Measurements from ENCODE around the gene PTDSS2. TPM values are rescaled to one million over a fixed set of nuclear protein-coding genes. Genes with fewer than 3 reads are reported as not detected.
"Not testable (repeated sequence)": the region's sequence is repeated elsewhere in the genome, so short reads cannot be mapped to it uniquely, and the experiment has no call there.

Gene PTDSS2
- 10 to 100 TPM; 25.7 to 30.9 (median 29.1) TPM for total RNA-seq

DNA sequence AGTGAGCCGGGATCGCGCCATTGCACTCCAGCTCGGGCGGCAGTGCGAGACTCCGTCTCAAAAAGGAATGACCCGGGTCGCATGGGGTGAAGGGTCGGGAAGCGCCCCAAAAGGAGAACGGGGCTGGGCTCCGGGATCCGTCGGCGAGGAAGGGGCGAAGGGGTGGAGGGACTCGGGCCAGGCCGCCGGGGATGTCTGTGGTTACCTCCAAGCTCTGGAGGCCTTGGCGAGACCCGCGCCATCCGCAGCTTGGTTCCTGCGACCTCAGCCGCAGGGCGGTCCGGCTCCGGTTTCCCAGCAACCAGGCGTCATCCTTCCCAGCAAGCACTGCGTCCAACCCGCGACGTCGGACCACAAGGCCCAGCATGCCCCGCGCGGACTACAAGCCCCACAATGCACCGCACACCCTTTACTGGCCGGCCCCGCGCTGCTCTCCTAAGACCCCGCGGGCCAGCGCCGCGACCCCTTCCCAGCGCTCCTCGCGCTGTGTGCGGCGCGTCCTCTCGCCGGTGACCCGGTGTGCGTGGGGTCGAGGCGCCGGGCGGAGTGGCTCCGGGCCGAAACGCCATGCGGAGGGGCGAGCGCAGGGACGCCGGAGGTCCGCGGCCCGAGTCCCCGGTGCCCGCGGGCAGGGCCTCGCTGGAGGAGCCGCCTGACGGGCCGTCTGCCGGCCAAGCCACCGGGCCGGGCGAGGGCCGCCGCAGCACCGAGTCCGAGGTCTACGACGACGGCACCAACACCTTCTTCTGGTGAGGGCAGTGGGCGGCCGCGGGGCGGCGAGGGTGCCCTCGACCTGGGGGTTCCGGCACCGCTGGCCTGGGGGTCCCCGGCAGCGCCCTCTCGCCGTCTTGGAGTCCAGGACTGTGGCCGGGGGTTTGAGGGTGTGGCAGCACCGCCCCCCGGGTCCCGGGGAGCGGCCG, at the start of gene PTDSS2:
Gene PTDSS2 (plus strand): TSS at position 391 of the 920 bp plus-strand sequence. CDS start 177 bp downstream, at position 568.
- H3K36me3 Mint-ChIP-seq (ENCODE audit: insufficient read depth): peaks cover 3% of the 10 kb centered on the region
- ATAC-seq: peak; percentile 85
- no peaks in the 10 kb centered on the region for H3K9me3 Mint-ChIP-seq
- peaks cover 17% of the 10 kb centered on the region for H3K4me1 Mint-ChIP-seq (ENCODE audit: low read depth)
- no peaks in the 10 kb centered on the region for H3K27me3 Mint-ChIP-seq (ENCODE audit: low read depth)
- DNase-seq: peak; percentile 92
- H3K4me3 Mint-ChIP-seq: peak within 1 kb of the TSS; percentile 99

DNA sequence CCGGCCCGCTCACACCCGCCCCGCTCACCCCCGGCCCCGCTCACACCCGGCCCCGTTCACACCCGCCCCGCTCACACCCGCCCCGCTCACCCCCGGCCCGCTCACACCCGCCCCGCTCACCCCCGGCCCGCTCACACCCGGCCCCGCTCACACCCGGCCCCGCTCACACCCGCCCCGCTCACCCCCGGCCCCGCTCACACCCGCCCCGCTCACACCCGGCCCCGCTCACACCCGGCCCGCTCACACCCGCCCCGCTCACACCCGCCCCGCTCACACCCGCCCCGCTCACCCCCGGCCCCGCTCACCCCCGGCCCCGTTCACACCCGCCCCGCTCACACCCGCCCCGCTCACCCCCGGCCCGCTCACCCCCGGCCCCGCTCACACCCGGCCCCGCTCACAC, 48.9 kb upstream of the PTDSS2 start:
- not testable (repeated sequence) for H3K27me3 Mint-ChIP-seq (ENCODE audit: low read depth); DNase-seq; H3K9me3 Mint-ChIP-seq; H3K4me1 Mint-ChIP-seq (ENCODE audit: low read depth); H3K36me3 Mint-ChIP-seq (ENCODE audit: insufficient read depth); ATAC-seq; H3K4me3 Mint-ChIP-seq

GRCh38 chr11:403021-403760, 46.9 kb upstream of the PTDSS2 start:
- H3K4me1 Mint-ChIP-seq (ENCODE audit: low read depth): peaks cover 7% of the 10 kb centered on the region
- no peaks in the 10 kb centered on the region for H3K27me3 Mint-ChIP-seq (ENCODE audit: low read depth)
- H3K4me3 Mint-ChIP-seq: no peak overlapping the region
- H3K36me3 Mint-ChIP-seq (ENCODE audit: insufficient read depth): no peaks in the 10 kb centered on the region
- ATAC-seq (no peak), DNase-seq (no peak)
- H3K9me3 Mint-ChIP-seq: no peaks in the 10 kb centered on the region

GRCh38 chr11:403761-404431, 46.2 kb upstream of the PTDSS2 start:
- peaks cover 7% of the 10 kb centered on the region for H3K4me1 Mint-ChIP-seq (ENCODE audit: low read depth)
- no peaks in the 10 kb centered on the region for H3K9me3 Mint-ChIP-seq
- H3K4me3 Mint-ChIP-seq: no peak overlapping the region
- DNase-seq (peak; percentile 5), ATAC-seq (no peak)
- H3K36me3 Mint-ChIP-seq (ENCODE audit: insufficient read depth): no peaks in the 10 kb centered on the region
- H3K27me3 Mint-ChIP-seq (ENCODE audit: low read depth): no peaks in the 10 kb centered on the region

DNA sequence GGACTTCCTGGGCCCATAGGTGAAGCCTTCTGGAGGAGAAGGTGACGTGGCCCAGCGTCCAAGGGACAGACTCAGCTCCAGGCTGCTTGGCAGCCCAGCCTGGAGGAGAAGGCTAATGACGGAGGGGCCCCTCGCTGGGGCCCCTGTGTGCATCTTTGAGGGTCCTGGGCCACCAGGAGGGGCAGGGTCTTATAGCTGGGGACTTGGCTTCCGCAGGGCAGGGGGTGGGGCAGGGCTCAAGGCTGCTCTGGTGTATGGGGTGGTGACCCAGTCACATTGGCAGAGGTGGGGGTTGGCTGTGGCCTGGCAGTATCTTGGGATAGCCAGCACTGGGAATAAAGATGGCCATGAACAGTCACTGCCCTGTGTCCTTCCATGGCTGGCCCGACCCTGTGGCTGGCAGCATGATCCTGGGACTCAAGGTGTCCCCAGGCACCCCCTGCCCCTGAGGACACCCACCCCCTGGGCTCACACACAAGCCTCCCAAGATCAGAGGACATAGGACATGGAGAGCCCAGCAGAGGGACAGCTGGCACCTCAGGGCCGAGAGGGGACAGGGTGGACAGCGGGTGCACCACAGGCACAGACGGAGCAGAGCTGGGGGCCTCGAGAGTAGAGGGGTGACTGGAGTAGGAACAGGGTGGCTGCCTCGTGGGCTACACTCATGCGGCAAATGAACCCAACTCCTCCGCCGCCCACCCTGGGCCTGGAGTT, 45.4 kb upstream of the PTDSS2 start:
- Mint-ChIP-seq H3K4me3 (no peak overlapping the region), H3K27me3 (ENCODE audit: low read depth) (no peaks in the 10 kb centered on the region), H3K9me3 (no peaks in the 10 kb centered on the region), H3K4me1 (ENCODE audit: low read depth) (peaks cover 8% of the 10 kb centered on the region), H3K36me3 (ENCODE audit: insufficient read depth) (no peaks in the 10 kb centered on the region)
- no peak for ATAC-seq
- no peak for DNase-seq

DNA sequence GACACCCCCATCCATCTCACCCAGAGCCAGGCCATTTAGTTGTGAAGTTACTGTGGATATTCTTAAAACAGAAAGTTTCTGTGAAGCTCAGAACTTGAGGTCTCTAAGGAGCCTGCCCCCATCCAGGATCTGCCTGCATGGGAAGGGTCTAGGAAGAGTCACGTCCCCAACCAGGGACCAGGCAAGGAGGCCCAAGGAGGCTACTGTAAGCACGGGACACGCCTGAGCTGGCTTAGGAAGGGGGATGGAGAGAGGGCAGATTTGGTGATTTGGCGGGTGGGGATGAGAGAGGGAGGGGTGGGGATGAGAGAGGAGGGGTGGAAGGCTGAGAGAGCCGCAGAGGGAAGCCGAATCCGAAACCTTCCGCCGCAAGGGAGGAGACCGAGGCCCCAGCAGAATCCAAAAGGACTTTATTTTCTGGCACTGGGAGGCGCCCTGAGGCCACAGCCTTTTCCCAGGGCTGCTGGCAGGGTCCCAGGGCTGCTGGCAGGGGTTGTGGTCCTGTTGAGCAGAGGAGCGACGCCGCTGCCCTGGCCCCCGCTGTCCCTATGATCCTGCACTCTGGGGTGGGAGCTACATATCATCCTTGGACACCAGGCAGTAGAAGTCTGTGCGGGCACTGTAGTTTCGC, 44.6 kb upstream of the PTDSS2 start:
- no peak for DNase-seq
- H3K4me1 Mint-ChIP-seq (ENCODE audit: low read depth): peaks cover 9% of the 10 kb centered on the region
- no peaks in the 10 kb centered on the region for H3K27me3 Mint-ChIP-seq (ENCODE audit: low read depth)
- no peak overlapping the region for H3K4me3 Mint-ChIP-seq
- H3K9me3 Mint-ChIP-seq: no peaks in the 10 kb centered on the region
- H3K36me3 Mint-ChIP-seq (ENCODE audit: insufficient read depth): no peaks in the 10 kb centered on the region
- ATAC-seq: no peak

DNA sequence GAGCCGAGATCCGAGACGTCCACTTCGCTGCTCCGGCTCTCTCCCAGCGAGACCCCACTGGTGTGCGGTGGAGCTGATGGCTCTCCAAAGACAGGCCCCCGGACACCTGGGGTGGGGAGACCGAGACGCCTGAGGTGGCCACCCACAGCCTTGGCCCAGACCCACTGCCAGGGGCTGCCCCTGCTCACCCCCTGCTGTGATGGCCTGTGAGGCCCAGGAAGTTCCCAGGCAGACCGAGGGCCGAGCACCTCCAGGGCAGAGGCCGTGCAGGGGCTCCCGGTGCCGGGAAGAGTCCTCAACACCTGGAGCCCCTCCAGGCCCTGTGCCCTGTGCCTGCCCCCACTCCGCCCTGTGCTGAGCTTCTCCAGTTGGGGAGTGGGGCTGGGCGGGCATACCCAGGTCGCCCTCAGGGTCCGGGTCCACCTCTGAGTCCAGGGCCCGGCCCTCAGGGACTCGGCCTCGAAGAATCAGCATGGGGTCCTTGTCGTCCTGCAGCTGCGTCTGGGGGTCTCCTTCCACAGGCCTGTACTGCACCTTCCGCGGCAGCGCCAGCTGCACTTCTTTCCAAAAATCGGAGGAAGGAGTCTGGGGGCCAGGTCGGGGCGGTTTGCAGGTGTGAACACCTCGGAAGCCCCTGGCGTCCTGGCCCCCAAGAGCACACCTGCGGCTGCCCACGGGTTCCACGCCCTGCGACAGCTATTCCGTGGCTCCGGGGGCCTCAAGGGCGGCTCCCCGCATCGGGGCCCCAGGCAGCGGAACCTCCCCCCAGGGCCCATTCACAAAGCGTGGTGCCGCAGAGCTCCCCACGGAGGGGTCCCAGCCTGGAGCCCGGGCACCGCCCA, 43.9 kb upstream of the PTDSS2 start:
- DNase-seq (no peak), ATAC-seq (no peak)
- H3K27me3 Mint-ChIP-seq (ENCODE audit: low read depth): no peaks in the 10 kb centered on the region
- peaks cover 9% of the 10 kb centered on the region for H3K4me1 Mint-ChIP-seq (ENCODE audit: low read depth)
- H3K9me3 Mint-ChIP-seq: no peaks in the 10 kb centered on the region
- no peak overlapping the region for H3K4me3 Mint-ChIP-seq
- H3K36me3 Mint-ChIP-seq (ENCODE audit: insufficient read depth): no peaks in the 10 kb centered on the region

DNA sequence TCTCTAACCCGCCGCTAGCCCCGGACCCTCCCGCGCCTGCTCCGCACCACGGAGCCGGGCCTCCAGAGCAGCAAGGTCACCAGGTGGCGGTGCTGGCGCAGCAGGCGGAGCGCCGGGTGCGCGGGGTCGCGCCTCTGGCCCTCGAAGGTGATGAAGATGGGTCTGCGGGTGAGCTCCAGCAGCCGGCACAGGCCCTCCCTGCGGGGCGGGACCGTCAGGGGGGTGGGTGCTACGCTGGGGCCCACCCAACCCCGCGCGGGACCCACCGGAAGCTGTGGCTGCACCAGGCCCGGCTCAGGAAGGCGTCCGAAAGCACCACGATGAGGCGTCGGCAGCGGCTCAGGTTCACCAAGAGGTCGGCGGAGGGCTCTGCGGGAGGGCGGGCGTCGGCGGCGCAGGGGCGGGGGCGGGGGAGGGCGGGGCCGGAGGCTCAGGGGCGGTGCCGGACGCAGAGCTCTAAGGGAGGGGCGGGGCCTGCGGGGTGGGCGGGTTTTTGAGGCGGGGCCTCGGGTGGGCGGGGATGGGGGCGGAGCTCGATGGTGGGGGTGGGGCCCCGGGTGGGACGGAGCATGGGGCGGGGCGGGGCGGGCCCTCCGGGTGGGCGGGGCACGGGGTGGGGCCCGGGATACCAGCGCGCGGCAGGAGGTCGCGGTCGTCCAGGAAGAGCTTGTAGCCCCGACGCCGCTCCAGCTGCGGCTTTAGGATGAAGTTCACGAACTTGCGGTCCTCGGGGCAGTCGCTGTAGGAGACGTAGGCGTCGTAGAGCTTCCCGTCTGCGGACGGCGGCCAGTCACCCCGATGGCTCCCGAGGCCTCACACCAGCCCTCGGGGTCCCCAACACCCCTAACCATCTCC, 43.1 kb upstream of the PTDSS2 start:
- H3K36me3 Mint-ChIP-seq (ENCODE audit: insufficient read depth): no peaks in the 10 kb centered on the region
- ATAC-seq: peak; percentile 89 to 93
- H3K27me3 Mint-ChIP-seq (ENCODE audit: low read depth): no peaks in the 10 kb centered on the region
- peak; percentile 77 for DNase-seq
- peaks cover 9% of the 10 kb centered on the region for H3K4me1 Mint-ChIP-seq (ENCODE audit: low read depth)
- H3K4me3 Mint-ChIP-seq: peak overlapping the region; percentile 24
- no peaks in the 10 kb centered on the region for H3K9me3 Mint-ChIP-seq

DNA sequence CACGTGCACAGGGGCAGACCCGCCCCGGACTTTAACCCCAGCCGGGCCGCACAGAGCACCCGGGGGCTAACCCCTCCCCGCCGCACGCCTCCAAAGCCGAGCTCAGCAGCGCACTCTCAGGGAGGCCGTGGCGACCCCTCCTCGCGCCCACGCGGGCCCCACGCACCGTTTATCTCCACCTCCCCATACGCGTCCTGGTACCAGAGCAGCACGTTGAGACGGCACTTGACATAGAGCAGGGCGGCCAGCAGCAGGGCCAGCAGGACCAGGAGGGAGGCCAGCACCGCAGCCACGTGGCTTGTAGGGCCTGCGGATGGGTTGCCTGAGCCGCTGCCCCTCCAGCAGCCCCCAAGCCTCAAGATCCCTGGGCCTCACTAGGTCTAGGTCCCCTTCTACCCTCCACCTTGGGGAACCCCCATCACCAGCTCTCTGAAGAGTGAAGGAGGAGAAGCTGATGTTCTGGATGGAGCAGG, 42.4 kb upstream of the PTDSS2 start:
- Mint-ChIP-seq H3K4me3 (no peak overlapping the region), H3K27me3 (ENCODE audit: low read depth) (no peaks in the 10 kb centered on the region), H3K36me3 (ENCODE audit: insufficient read depth) (no peaks in the 10 kb centered on the region), H3K4me1 (ENCODE audit: low read depth) (peaks cover 11% of the 10 kb centered on the region), H3K9me3 (no peaks in the 10 kb centered on the region)
- DNase-seq (no peak), ATAC-seq (peak in 1 of 2 donors; percentile 7)

DNA sequence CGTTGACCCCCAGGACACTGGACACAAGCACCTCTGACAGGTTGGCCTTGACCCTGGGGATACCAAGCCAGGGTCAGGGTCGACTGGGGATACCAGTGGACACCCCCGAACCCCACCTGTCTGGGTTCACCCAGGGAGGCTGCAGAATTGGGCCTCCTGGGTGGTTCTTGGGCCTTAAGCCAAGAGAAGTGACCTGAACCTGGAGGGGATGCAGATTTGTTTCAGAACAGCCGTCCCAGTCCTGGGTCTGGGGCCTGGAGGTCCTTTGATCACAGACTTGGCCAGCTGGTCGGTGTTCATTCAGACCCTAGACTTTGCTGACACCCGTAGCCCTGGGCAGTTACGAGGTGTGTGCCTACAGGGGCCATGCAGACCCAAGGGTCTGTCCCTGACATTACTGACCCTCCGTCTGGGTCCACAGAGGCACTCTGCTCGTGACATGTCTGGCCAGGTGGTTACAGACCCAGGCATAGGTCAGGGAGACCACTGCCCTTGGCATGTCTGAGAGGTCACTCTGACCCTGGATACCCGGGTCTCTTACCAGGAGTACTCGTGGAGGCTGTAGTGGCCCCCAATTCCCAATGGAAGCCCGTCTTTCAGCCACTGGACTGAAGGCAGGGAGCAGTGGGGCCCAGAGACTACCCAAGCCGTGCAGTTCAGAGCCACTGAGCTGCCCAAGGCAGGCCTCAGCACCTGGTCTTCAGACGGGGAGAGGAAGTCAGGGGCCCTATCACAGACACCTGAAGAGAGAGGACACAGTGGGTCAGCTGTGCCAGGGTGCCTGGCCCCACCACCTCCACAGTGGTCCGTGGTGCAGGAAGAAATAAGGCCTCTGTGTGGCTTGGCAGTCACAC, 41.7 kb upstream of the PTDSS2 start:
- H3K4me3 Mint-ChIP-seq: no peak overlapping the region

DNA sequence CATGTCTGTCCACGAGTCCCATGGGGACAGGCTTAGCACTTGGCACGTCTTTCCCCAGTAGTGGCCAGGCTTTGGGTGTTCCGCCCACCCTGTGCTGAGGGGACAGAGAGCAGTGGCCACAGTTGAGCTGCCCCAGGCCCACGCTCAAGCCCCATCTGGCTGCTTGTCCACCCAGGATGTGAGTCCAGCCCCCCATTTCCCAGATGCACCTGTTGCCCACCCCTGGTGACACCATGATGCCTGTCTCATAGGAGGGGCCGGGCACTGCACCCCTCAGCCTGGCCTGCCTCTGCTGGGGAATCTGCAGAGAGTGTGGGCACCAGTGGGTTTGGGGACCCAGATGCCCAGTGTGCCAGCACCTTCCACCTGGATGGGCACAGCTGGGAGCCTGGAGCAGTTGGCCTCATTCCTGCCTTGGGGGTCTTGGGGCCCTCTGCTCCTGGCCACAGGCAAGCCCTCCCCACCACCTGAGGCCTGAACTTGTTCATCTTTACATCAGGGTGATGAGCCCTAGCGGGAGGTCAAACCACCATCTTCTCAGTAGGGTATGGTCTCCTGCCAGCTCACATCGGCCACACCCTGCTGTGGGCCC, 41.0 kb upstream of the PTDSS2 start:
- ATAC-seq (no peak), DNase-seq (no peak)
- no peaks in the 10 kb centered on the region for H3K9me3 Mint-ChIP-seq
- H3K4me3 Mint-ChIP-seq: no peak overlapping the region
- H3K36me3 Mint-ChIP-seq (ENCODE audit: insufficient read depth): no peaks in the 10 kb centered on the region
- no peaks in the 10 kb centered on the region for H3K27me3 Mint-ChIP-seq (ENCODE audit: low read depth)
- H3K4me1 Mint-ChIP-seq (ENCODE audit: low read depth): peaks cover 20% of the 10 kb centered on the region

More for the DNA sequence above, 41.7 kb upstream of the PTDSS2 start:
- no peak for ATAC-seq
- Mint-ChIP-seq H3K36me3 (ENCODE audit: insufficient read depth) (no peaks in the 10 kb centered on the region), H3K9me3 (no peaks in the 10 kb centered on the region), H3K4me1 (ENCODE audit: low read depth) (peaks cover 18% of the 10 kb centered on the region), H3K27me3 (ENCODE audit: low read depth) (no peaks in the 10 kb centered on the region)
- no peak for DNase-seq
